ENCODE data around the gene SULT1E1.
"Not testable (repeated sequence)": the region's sequence is repeated elsewhere in the genome, so short reads cannot be mapped to it uniquely, and the experiment has no call there.

SULT1E1 gene

GRCh38 chr4:69838977-69839376 is 21.0 kb downstream of the SULT1E1 start:
- DNase-seq = no peak

DNA sequence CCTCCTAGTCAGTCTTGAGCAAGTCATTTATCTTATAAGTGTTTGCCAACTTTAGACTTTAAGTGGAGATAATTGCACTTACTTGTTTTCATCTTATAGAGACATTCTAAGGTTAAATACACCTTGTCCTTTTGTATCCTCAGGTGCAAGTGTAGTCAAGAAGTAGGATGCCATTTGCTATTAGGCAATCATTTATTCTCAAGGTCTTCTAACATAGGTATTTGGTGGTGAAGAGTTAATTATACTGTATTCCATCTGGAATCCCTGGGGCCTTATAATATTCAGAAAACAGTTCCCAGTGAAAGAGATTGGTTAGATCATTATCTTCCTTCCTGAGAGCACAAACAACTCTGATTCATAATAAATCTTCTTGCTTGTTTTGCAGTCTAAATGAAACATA is 23.7 kb downstream of the SULT1E1 start:
- no peak for DNase-seq

DNA sequence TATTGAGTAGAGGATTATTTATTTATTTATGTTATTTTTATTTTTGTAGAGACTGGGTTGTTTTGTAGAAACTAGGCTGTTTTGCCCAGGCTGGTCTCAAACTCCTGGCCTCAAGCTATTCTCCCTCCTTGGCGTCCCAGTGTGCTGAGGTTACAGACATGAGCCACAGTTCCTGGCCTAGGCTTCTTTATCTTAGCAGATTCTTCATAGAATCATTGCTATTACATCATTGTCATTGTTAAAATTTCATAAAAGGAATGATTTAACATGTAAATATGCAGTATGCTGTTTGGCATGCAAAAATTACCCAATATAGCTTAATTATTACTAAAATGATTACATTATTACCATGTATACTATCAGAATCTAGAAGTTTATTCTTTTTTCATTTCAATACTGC is 24.2 kb downstream of the SULT1E1 start:
- DNase-seq = no peak

DNA sequence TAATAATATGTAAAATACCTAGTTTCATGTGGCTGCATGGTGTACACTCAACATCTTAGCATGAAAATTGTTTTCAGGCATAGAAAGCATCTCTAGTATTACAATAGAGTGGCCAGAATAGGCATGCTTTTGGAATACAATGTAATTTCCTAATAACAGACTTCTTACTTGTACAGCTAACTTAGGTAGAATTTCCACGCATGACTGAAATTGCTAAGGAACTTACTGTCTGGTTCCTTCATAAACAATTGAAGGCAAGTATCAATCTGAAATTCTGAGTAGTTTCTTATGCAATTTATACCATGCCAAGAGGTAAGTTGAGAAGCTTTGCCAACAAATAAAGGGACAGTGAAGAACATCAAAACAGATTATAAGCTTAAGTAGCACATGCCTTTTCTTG is 26.7 kb downstream of the SULT1E1 start:
- DNase-seq = no peak

GRCh38 chr4:69832326-69833030 is 27.5 kb downstream of the SULT1E1 start:
- no peak for DNase-seq

DNA sequence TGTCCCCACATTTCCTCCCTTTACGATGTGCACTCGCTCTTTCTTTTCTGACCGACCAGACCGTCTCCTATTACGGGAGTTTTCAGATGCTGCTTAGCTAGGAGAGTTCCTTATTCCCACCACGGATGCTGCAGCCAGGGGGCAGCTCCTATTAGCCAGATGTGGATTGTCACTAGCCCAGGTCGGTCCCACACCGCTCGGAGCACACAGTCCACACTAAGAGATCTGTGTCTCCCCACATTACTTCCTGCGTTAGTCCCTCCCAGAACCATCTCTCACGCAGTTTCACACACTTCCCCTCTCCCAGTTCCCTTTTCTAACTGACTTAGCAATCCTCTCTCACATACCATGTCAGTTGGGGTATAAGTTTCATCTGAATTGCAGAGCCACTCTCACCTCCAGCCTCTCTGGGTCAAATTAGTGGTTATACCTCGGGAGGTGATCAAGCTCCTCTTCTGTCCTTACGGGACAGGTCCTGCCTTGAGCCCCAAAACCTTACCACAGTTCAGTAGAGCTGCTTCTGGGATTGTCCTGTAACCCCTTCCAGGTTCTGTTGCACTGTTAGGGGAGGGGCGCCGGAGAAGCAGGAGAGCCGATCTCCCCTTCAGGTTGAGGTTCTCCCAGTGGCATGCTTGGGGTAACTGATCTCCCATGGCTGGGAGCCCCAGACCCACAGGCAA is 28.2 kb downstream of the SULT1E1 start:
- DNase-seq = no peak

- DNase-seq = no peak
Measured at GRCh38 chr4:69831270-69831627, 28.7 kb downstream of the SULT1E1 start.

DNA sequence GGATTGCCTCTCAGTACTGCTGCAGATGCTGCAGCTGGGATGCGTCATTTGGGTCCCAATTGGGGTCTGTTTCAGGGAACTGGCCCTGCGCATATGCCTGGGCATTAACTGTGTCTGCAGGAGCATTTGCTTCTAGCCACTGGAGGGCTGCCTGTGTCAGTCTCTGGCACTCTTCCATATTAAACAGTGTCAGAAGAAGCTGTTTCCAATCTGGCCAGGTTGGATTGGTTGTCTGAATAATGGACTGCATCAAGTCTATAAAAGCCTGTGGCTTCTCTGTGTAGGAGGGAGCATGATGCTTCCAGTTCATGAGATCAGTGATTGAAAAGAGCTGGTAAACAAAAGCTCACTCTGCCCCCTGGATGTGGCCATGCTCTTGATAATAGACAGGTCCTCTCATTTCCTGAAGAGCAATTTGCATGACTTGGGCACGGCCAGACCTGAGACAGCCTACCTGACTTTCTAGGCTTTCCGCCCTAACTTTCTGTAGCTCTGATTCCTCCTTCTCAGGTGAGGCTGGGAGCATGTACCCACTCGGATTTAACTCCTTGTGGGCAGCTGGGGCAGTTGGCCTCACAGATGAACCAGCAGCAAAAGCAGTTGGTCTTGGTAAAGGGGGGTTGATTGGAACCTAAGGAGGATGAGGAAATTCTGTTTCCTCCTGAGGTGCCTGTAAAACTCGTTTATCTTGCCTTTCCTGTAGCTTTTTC is 29.2 kb downstream of the SULT1E1 start:
- no peak for DNase-seq

- DNase-seq = no peak
Measured at GRCh38 chr4:69830192-69830559, 29.8 kb downstream of the SULT1E1 start.

GRCh38 chr4:69829678-69830077 is 30.3 kb downstream of the SULT1E1 start:
- no peak for DNase-seq

- no peak for DNase-seq
Measured at GRCh38 chr4:69828828-69829227, 31.1 kb downstream of the SULT1E1 start.

DNA sequence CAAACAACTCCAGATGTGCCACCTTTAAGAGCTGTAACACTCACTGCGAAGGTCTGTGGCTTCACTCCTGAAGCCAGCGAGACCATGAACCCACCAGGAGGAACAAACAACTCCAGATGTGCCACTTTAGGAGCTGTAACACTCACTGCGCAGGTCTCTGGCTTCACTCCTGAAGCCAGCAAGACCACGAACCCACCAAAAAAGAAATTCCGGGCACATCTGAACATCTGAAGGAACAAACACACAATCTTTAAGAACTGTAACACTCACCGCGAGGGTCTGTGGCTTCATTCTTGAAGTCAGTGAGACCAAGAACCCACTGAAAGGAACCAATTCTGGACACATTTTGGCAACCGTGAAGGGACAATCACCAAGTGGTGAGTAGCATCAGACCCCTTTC is 34.9 kb downstream of the SULT1E1 start:
- DNase-seq = not testable (repeated sequence)

DNA sequence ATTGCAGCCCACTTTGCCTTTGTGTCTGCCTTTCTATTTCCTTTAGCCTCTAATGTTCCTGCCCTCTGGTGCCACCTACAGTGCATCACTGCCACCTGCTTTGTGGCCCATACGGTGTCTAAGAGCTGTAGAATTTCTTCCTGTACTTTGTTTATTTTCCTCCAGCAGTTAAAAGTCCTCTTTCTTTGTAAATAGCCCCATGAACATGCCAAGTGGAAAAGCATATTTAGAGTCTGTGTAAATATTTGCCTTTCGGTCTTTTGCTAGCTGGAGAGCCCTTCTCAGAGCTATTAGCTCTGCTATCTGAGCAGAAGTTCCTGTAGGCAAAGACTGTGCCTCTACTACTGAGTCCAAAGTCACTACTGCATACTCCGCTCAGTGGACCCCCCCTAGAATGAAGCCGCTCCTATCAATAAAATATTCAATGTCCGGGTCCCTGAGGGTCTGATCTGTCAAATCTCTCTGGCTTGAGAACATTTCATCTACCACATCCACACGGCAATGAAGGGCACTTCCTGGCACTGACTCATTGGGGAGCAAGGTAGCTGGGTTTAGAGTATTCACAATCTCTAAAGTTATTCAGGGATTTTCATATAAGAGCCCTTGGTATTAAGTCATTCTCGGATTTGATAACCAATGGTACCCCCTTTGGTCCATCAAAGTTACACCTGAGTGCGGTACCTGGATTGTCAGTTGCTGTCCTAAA is 36.3 kb downstream of the SULT1E1 start:
- no peak for DNase-seq

DNA sequence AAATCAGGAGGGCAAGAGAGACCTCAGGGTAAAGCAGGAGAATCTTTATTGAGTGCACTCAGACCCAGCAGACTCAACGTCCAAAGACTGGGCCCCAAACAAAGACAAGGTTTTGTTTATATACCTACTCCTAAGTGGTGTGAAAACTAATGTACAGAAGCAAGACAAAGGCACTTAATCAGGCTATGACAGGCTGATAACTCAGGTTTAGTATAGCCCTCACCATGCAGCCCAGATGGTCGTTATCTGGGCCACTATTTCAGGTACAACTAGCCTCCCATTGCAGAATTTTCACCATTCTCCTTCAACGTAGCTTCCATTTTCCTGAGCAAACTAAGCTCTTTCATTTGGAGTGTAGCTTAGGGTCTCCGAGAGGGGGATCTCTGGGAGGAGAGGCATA is 36.9 kb downstream of the SULT1E1 start:
- DNase-seq = no peak

DNA sequence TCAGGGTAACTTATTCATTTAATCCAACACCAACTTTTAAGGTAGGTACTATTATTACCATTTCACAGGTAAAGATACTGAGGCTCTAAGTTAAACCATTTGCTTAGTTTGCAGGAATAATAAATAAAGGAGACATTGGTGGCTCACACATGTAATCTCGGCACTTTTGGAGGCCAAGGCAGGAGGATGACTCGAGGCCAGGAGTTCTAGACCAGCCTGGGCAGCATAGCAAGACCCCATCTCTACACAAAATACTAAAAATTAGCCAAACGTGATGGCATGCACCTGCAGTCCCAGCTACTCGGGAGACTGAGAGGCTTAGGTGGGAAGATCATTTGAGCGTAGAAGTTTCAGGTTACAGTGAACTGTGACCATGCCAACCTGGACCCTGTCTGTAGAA is 37.7 kb downstream of the SULT1E1 start:
- DNase-seq = no peak

DNA sequence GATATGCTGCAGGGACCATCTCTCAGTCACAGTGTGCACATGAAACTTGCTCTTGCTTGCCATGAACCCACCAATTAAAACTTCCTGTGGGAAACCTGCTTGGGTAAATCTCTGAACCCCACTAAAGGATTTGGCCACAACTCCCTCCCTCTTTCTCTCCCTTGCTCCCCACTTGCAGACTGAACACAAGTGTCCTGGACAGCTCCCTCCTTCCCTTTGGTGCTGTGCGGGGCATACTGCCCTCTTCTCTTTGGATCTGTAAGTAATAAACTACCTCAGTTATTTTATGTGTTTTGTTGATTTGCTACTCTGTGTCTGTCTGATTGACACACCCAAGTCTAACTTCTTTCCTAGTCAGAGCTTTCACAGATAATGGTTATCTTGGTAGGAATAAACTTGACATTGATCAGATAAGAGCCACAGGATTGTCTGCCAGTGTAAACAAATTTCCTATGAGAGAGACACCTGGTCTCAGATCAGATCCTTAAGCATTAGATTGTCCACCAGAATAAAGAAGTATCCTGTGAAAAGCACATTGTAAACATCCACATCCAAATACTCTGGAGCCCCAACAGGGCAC is 41.8 kb downstream of the SULT1E1 start:
- no peak for DNase-seq

GRCh38 chr4:69816236-69816635 is 43.7 kb downstream of the SULT1E1 start:
- DNase-seq = no peak

GRCh38 chr4:69813628-69814027 is 46.3 kb downstream of the SULT1E1 start:
- DNase-seq = no peak

GRCh38 chr4:69811166-69811565 is 48.8 kb downstream of the SULT1E1 start:
- DNase-seq = no peak

- no peak for DNase-seq
Measured at GRCh38 chr4:69800599-69800998, 59.3 kb downstream of the SULT1E1 start.

- DNase-seq = no peak
Measured at GRCh38 chr4:69799337-69799736, 60.6 kb downstream of the SULT1E1 start.

DNA sequence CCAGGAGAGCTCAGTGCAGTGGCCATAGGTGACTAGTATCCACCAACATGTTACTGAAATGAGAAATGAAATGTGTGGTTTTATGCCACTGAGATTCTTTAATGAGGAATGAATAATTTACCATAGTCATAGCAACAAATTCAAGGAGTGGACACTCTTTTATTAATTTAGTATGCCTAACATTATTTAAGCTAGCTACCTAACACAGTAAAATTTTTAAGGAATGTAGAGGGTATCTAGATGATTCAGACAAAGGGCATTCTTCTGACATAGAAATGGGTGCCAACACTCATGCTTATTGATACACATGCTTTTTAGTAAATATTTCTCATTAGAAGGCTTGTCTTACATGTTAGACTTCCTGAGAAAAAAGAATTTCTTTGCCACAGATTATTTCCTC is 66.2 kb downstream of the SULT1E1 start:
- no peak for DNase-seq

Data from EL (cell line).